NCI-H1105 (cell line): ENCODE measurements around the gene FKBP15.
"Not testable (repeated sequence)": the region's sequence is repeated elsewhere in the genome, so short reads cannot be mapped to it uniquely, and the experiment has no call there.

Experiments
- DNase-seq: peaks from one replicate; lab custom pipeline; 2025; lab: John Stamatoyannopoulos, UW

FKBP15 gene

DNA sequence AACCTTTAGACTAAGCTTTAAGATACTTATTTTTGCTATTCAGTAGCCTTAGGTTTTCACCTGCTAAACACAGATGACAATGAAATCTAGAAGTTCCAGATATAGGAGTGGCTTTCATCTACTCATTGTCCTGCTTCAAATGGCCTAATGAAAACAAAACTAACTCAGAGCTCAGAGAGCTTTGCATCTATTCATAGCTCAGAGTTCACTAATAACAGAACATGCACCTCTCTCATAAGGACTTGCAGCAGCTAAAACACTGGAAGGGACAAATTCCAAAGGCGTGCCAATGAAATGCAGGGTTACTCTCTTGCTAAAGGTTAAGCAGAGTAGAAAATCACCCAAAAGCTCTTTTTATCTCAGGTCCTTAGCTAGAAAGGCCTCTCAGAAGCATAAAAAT lies 41.2 kb downstream of the FKBP15 start:
- no peak for DNase-seq

DNA sequence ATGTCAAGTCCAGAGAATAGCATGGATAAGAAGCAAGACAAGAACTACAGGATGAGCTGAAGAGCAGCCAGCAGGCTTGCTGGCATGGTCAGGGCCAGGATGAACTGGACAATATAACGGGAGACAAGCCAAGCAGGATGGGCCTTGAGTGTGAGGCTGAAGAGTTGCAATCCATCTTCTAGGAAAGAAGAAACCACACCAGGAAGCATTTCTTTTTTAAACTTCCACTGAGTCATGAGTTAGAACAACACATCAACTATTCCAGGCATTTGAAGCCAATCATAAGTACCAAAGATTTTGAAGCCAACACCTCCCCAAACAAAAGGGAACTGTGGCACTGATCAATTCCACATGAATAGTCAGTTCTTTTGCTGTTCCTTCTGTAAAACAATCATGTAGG lies 43.0 kb downstream of the FKBP15 start:
- DNase-seq, result no peak

DNA sequence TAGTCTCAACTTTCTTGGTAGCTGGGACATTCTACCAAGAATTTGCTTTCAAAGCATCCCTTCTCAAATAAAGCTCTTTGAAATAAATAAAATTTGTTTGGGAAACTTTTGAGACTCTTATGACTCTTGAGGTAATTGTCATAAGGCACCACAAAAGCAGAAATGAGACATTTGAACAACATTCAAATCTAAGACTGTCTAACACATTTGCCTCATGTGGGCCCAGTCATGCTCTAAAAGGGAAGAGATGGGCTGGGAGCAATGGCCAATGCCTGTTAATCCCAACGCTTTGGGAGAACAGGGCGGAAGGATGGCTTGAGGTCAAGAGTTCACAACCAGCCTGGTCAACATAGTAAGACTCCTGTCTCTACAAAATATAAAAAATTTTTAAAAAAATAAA lies 43.8 kb downstream of the FKBP15 start:
- no peak for DNase-seq

DNA sequence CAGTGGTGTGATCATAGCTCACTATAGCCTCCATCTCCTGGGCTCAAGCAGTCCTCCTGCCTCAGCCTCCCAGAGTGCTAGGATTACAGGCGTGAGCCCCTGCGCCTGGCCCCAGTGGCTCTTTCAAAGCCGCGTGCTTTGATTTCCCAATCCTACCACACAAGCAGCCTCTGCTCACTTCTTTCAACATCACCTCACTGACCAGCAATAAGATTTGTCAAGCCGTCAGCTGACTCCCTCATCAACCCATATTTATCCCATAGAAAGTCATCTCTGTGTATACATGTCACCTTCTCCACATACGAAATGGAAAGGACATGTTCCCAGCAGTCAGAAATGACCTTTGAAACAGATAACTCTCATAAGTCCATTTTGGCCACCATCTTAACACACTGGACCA lies 44.3 kb downstream of the FKBP15 start:
- no peak for DNase-seq

DNA sequence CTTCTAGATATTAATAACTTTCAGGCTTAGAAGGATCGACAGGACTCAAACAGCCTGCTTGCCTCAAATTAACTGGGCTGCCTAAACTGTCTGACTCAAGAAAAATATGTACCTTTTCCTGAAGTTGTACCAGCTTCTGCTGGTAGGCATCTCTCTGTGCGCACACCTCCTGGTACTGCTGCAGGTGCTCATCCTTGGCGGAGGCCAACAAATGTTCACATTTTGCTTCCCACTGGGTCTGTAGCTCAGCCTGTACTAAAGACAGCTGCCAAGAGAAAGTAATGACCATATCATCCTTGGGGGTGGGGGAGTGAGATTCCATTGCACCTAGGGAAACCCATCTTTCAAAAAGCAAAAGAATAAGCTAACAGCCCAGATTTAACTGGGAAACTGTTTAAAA lies 47.7 kb downstream of the FKBP15 start:
- DNase-seq, result no peak

DNA sequence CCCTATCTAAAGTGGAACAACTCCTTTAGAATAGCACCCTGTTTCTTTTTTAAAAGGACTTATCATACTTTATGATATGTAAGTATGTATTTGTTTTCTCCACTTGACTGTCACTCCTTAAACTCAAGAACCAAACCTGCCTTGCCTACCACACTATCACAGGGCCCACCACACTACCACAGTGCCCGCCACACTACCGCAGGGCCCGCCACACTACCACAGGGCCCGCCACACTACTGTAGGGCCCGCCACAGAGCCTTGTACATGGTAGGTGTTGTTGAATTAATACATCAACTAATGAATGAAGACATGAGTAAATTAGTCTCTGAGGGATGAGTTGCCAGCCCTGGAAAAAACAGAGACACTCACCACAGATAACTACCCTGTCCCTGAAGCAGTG lies 52.3 kb downstream of the FKBP15 start:
- DNase-seq, result no peak

DNA sequence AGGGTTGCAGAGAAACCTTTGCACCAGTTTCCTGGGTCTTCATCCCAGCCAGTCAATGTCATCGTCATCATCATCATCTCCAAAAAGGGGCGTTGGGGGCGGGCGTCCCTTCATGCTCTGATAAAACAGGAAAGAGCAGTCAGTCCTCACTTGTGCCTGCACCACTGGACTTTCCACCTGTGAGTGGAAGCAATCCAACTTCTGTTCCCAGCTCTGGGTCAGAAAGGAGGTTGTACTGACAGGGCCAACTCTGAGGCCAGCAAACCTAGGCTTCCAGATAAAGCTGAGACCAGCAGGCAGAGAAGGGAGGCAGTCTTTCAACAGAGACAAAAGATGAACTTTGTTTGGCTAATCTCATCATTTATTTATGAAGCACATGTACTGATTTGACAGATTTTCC lies 55.0 kb downstream of the FKBP15 start:
- no peak for DNase-seq

DNA sequence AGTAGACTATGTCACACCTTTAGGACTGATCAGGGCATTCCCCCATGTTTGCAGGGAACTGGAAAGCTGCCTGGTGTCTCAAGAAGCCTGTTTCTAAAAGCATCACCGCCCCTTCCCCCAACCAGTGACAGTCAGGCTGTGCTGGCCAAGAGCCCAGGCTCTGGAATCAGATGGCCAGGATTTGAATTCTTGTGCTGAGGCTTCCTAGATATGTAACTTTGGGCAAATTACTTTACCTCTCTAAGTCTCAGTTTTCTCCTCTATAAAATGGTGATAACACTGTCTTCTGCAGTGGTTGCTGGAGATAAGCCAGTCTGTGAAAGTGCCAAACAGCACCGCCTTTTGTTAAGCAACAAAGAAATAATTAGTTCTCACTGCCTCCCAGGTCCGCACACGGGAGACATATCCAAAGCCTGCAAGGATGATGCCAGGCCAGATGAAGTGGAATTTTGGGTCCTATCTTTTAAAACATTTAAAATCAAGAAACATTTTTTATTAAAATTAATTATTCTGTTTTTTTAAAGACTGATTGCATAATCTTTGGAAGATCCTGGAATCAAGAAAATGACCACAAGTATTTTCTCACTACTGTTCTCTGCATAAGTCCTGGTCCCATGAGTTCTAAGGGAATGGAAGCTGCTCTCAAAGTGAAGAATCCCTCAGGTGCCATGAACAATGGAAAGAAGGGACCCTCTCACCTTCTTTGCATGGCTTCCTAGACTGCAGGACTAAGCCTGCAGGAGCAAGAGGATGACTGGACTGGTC lies 56.4 kb downstream of the FKBP15 start:
- DNase-seq, result no peak

DNA sequence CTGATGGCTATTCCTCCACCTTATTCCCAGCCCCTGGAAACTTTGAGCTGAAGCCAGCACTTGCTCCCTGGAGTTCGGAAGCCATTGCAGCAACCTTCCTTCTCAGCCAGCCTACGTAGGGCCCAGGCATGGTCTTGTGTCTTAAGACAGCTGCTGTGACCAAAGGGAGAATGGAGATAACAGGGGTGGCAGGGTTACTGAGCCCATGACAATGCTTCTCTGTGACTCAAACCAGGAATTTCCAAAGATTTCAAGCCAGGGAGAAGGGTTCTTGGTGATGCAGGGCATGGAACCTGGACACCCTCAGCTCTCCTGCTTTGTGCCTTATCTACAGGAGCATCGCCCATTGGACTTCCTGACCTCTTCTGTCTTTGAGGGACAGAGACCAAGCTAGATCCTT lies 58.1 kb downstream of the FKBP15 start:
- no peak for DNase-seq

DNA sequence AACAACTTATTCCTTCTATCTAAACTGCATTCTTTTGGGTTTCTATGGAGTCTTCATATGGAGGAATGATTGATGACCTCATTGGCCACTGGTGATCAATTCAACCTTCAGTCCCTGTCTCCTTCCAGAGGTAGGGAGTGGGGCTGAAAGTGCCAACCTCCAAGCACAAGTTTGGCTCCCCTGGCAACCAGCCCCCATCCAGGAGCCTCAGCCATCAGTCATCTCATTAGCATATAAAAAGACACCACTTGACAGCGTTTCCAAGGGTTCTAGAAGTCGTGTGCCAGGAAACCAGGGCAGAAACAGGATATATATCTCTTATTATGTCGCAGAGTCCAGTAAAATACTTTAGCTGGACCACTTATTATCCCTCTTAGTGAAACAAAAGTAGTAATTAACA lies 60.5 kb downstream of the FKBP15 start:
- DNase-seq, result peak; percentile 17

DNA sequence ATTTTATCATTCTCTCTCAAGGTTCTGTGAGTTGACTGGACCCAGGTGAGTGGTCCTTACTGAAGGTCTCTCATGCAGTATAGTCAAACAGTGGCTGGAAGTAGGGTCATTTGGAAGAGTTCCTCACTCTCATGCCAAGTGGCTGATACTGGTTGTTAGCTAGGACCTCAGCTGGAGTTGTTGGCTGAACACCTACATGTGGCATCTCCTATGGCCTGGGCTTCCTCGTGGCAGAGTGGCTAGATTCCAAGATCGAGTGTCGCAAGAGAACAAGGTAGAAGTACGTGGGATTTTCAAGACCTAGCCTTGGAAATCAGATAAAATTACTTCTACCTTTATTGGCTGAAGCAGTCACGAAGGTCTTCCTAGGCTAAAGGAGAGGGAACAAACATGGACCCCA lies 62.6 kb downstream of the FKBP15 start:
- no peak for DNase-seq

DNA sequence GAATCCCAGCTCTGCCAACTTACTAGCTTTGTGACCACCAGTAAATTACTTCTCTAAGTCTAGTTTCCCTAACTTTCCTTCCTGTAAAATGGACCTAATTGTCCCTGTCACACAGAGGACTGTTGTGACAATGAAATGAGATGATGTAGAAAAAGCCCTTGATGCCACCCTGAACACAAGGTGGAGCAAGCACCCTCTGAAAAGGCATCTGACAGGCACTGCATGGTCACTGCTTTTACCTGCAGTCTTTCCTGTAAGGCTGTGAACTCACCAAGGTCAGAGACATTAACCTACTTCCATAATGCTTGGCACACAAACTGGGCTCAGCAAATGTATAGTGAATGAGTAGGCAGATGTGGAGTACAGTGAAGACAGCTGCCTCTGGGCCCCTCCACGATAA lies 64.2 kb downstream of the FKBP15 start:
- DNase-seq, result no peak

DNA sequence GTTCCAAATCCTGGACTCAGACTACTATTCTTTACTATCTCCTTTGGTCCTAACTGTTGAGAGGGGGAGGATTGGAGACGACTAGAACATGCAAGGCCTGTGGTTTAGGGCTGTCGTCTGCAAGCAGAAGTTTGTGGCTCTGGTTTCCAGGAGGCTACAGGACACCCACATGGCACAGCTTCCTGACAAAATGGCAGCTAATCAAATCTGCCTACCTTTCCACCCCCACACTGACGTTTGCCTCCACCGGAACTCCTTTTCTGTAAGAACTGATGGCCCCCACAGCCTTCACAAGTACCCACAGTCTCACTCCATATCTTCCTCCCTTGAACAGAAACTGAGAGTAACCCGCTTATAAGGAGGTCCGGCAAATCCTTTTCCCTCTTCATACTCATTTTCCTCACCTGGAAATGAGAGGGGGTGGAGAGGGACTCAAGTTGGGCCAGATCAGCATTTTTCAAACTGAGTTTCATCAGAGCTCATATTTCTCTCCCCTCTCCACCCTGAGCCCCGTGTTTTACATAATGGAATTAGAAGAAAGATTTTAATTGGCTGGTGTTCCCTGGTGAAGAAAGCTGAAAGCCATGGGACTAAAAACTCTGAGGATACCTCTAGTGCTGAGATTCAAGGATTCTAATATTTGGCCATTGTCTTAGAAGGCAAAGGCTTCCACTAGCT lies 65.0 kb downstream of the FKBP15 start:
- no peak for DNase-seq

DNA sequence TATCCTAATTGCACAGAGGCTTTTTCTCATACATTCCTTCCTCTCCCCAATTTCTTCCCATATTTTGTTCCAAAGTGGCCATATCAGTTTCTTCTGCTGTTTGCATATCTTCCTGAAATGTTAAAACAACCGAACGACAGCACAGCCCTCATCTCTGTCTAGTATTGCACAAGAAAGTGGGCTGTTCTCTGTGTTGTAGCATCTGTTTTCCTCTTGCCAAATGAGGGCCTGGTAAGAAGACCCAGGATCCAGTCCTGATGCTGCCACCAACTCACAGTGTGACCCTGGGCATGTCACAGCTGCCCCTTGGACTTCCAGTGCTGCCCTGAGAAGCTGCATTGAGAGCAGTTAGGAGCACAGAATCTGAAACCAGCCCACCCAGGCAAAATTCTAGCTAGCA lies 66.1 kb downstream of the FKBP15 start:
- no peak for DNase-seq

DNA sequence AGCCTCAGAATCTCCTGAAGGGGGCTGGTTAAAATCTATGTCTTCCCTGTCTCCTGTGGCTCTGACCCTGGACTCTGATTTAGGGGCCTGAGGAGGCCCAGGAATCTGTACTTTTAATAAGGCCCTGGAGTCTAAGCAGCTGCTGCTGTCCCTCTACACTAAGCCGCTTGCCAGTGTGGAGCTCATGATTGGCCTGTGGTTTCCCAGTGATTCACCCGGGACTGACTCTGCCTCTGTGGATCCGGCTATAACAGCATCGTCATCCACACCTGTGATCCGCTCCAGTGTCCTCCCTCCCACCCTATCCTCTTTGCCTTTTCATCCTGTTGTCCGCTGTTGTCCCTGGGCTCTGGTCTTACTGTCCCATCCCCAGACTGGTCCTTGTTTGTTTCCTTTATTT lies 66.6 kb downstream of the FKBP15 start:
- DNase-seq, result no peak

DNA sequence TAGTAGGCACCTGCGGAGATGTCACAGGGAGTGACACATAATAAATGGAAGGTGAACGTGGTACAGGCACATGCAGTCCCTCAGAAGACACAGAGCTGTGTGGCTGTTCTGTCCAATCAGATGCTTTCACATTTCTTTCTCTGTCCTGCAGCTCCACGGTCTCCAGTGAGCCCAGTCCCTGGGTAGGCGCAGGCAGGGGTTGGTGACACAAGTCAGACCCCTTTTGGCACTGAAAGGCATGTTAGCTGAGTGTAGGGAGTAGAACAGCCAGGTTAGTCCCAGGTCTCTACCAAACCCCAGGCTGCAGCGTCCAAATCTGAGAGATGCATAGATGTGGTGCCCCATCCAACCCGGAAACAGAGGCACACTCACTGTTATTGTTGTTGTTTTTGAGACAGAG lies 67.5 kb downstream of the FKBP15 start:
- DNase-seq, result no peak

DNA sequence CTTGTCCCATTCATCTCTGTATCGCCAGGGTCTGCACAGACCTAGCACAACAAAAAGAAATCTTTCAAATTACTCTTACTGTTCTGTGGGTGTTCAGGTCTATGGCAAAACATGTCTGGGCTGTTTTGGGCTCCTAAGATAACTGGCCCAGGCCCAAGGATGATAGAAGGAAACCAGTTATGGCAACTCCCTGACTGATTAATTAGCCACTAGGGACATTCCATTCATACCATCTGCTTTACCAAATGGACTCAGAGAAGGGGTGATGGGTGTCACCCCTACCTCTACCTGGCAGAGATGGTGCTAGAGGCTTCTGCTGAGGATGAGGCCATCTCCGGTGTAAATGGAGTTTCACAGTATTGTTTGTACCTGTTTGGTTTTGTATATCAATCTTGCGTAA lies 68.4 kb downstream of the FKBP15 start:
- DNase-seq, result no peak

DNA sequence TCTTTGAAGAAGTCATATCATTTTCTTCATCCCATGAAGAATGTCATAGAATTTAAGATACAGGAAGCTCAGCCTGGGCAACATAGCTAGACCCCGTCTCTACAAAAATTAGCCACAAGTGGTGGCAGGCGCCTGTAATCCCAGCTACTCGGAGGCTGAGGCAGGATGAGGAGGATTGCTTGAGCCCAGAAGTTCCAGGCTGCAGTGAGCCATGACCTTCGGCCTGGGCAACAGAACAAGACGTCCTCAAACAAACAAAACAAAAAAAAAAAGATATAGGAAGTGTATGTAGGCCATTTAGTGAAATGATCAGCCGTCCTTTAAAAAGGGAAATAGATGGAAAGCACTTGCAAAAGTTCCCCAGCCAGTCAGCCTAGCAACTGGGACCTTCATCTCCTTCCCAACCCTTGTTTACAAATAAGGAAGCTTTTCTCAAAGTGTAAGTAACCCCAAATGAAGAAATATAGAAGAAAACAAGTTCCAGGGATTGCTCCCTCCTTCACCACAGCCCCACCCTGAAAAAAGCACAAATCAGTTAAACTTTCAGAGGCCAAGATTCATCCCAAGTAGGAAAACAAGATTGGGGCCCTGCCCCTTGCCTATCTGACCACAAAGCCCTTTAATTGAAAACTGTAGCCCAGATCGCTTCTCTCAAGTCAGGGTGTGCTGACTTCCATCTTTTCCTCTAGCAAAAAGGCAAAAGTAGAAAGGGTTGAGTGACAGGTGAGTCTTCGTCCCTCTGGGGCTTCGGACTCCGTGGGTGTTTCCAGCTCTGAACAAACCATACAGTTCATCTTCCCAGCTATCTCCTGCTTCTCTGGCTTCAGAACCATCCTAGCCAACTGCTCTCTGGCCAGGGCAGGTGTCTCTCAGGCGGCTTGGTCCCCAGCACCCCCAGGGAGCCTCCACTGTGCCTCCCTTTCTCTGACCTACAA lies 69.1 kb downstream of the FKBP15 start:
- DNase-seq, result no peak

DNA sequence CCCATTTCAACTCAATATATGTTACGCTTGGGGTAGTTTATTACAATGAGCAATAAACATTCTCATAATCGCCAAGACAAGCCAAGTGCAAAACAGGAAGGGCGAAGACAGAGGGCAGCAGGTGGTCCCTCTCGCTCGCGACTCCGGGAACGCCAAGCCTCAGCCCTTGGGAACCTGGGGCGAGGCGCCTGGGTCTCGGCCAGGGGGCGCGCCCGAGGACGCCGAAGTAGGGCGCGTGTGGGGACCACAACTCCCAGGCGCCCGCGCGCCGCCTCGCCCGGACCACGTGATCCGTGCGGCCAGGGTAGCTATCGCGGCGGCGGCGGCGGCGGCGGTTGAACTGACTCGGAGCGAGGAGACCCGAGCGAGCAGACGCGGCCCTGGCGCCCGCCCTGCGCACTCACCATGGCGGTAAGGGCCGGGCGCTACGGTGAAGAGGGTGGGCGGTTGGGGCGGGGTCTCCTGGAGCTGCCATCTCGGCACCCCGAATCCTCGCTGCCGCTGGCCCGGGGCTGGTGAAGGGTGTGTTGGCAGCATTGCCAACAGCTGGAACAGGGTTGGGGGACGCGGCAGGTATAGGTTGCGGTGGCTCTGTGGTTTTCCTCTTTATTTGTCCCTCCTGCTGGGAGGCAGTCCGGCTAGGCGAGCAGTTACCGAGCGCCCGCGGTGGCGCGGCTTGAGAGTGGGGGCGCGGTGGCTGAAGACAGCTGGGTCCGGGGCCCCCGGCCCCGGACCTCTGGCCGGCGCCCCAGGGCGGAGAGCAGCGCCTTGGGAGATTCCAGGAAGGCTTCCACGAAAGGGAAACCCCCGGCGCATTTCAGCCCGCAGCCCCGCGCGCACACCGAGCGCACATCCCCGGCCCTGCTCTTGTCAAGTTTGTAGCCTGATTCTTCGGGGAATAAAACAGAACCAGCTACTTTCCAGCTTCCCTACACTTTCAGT lies 70.1 kb downstream of the FKBP15 start, which contains the start of gene SLC31A2:
Gene SLC31A2 (plus strand): TSS at position 338 of the 942 bp plus-strand sequence. CDS start 68 bp downstream, at position 406.
- peak; percentile 84 for DNase-seq

DNA sequence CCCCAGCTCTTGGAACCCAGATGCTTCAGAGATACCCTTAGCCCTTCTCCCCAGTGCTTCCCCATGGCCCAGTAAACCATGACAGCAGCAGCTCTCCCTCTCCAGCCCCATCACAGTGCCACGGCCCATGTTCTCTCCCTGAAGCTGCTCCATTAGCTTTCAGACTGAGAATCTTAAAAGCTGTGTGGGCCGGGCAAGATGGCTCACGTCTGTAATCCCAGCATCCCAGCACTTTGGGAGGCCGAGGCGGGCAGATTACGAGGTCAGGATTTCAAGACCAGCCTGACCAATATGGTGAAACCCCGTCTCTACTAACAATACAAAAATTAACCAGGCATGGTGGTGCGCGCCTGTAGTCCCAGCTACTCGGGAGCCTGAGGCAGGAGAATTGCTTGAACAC lies 71.5 kb downstream of the FKBP15 start:
- DNase-seq, result not testable (repeated sequence)

DNA sequence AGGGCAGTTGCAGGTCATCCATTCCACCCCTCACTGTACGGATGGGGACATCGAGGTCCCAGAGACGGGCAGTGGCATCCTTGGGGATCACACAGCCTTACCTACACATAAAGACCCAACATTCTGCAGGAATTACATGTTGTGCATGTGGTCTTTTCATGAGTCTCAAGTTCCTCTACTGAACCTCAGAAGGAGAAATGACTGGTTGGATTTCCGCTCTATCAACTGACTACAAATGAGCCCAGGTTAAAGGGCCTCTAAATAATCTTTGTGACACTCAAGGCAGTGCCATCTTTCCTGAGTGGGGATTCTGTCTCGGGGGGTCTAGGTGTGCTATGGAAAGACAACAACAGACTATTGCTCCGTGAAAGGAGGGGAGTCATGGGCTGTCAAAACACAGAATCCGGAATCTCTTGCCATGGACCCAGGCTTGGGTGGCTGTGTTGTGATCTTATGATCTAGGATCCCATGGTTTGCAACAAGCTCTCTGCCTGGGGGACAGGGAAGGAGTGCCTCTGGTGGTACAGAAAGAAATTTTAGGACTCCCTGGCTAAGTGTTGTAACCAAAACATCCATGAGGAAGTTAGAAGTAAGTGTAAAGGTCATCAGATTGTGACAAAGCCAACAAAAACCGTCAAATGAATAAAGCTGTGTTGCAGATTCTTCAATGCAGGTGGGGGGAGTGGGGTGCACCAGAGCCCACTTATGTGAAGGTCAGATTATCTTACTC lies 72.1 kb downstream of the FKBP15 start:
- DNase-seq, result no peak
